H9 (cell line): ENCODE data around the gene PRDM8. TPM values are rescaled to one million over a fixed set of nuclear protein-coding genes. Genes with fewer than 3 reads are reported as not detected.

ENCODE experiments used
- DNase-seq: peaks from one replicate; pipeline ENCODE4 v3.0.0-alpha.2; 2017
- H2AFZ ChIP-seq: one replicate; pipeline ENCODE4 v1.6.1; 2013; ENCODE audit warnings: mild to moderate bottlenecking, low read length, control low read depth, moderate library complexity
- H2AK5ac ChIP-seq: 2 replicates; pipeline ENCODE4 v1.6.1; 2013; ENCODE audit warnings: low read length, control low read depth, mixed read lengths; ENCODE audit not compliant: insufficient read length
- H2BK120ac ChIP-seq: one replicate; pipeline ENCODE4 v1.6.1; 2013; ENCODE audit warnings: low read depth, mild to moderate bottlenecking, low read length, control low read depth, inconsistent platforms; ENCODE audit not compliant: poor library complexity, severe bottlenecking
- H2BK12ac ChIP-seq: 2 replicates; pipeline ENCODE4 v1.6.1; 2013; ENCODE audit warnings: low read length, control low read depth, mixed read lengths, low read depth; ENCODE audit not compliant: insufficient read length
- H2BK15ac ChIP-seq: 2 replicates; pipeline ENCODE4 v1.6.1; 2013; ENCODE audit warnings: low read depth, low read length, control low read depth
- H2BK20ac ChIP-seq: one replicate; pipeline ENCODE4 v1.6.1; 2013; ENCODE audit warnings: low read depth, mild to moderate bottlenecking, low read length, control low read depth, inconsistent platforms; ENCODE audit not compliant: poor library complexity, severe bottlenecking
- H2BK5ac ChIP-seq: 2 replicates; pipeline ENCODE4 v1.6.1; 2013; ENCODE audit warnings: low read length, control low read depth, mixed read lengths; ENCODE audit not compliant: insufficient read length
- H3K14ac ChIP-seq: 2 replicates; pipeline ENCODE4 v1.6.1; 2013; ENCODE audit warnings: low read length, control low read depth; ENCODE audit not compliant: insufficient read depth
- H3K18ac ChIP-seq: 2 replicates; pipeline ENCODE4 v1.6.1; 2013; ENCODE audit warnings: low read depth, mild to moderate bottlenecking, mixed read lengths, low read length, control low read depth; ENCODE audit not compliant: insufficient read length
- H3K23ac ChIP-seq: 2 replicates; pipeline ENCODE4 v1.6.1; 2013; ENCODE audit warnings: low read length, control low read depth, mixed read lengths, low read depth; ENCODE audit not compliant: insufficient read length
- H3K23me2 ChIP-seq: 2 replicates; pipeline ENCODE4 v1.6.1; 2013; ENCODE audit warnings: low read depth, mild to moderate bottlenecking, mixed read lengths, low read length, control low read depth; ENCODE audit not compliant: insufficient read length, poor library complexity, severe bottlenecking
- H3K27ac ChIP-seq: 2 replicates; pipeline ENCODE4 v1.5.1; 2013; ENCODE audit warnings: low read length, control low read depth, mixed read lengths, low read depth; ENCODE audit not compliant: insufficient read length
- H3K27me3 ChIP-seq: 2 replicates; pipeline ENCODE4 v1.6.1; 2013; ENCODE audit warnings: low read length, control low read depth, inconsistent platforms; ENCODE audit not compliant: insufficient read depth
- H3K4ac ChIP-seq: 2 replicates; pipeline ENCODE4 v1.6.1; 2013; ENCODE audit warnings: low read depth, mild to moderate bottlenecking, control low read depth, inconsistent platforms, low read length, moderate library complexity
- H3K4me1 ChIP-seq: 2 replicates; pipeline ENCODE4 v1.6.1; 2013; ENCODE audit warnings: low read length, control low read depth, inconsistent platforms; ENCODE audit not compliant: insufficient read depth
- H3K4me2 ChIP-seq: 2 replicates; pipeline ENCODE4 v1.6.1; 2013; ENCODE audit warnings: low read length, control low read depth, mixed read lengths; ENCODE audit not compliant: insufficient read length, insufficient read depth
- H3K56ac ChIP-seq: 2 replicates; pipeline ENCODE4 v1.6.1; 2013; ENCODE audit warnings: low read depth, mild to moderate bottlenecking, mixed read lengths, low read length, control low read depth; ENCODE audit not compliant: insufficient read length
- H3K79me1 ChIP-seq: 2 replicates; pipeline ENCODE4 v1.6.1; 2013; ENCODE audit warnings: low read depth, mild to moderate bottlenecking, moderate library complexity, low read length, control low read depth, inconsistent platforms; ENCODE audit not compliant: insufficient read depth, poor library complexity, severe bottlenecking
- H3K79me2 ChIP-seq: 2 replicates; pipeline ENCODE4 v1.6.1; 2013; ENCODE audit warnings: low read length, control low read depth, inconsistent platforms; ENCODE audit not compliant: insufficient read depth
- H3K9ac ChIP-seq: 2 replicates; pipeline ENCODE4 v1.6.1; 2013; ENCODE audit warnings: low read length, control low read depth, mixed read lengths; ENCODE audit not compliant: insufficient read length; ENCODE audit errors: extremely low read depth
- H3K9me3 ChIP-seq: one replicate; pipeline ENCODE4 v1.6.1; 2013; ENCODE audit warnings: low read depth, low read length, inconsistent platforms; ENCODE audit not compliant: control insufficient read depth
- H3T11ph ChIP-seq: one replicate; pipeline ENCODE4 v1.6.1; 2013; ENCODE audit warnings: mild to moderate bottlenecking, low read length, control low read depth, inconsistent platforms
- H4K20me1 ChIP-seq: one replicate; pipeline ENCODE4 v1.6.1; 2013; ENCODE audit not compliant: control insufficient read depth, insufficient read length, insufficient read depth
- H4K5ac ChIP-seq: 2 replicates; pipeline ENCODE4 v1.6.1; 2013; ENCODE audit warnings: low read depth, mild to moderate bottlenecking, mixed read lengths, low read length, control low read depth; ENCODE audit not compliant: insufficient read length
- H4K8ac ChIP-seq: replicated peaks from 2 replicates; pipeline ENCODE4 v1.6.1; 2013; ENCODE audit warnings: low read length, control low read depth, mixed read lengths, low read depth; ENCODE audit not compliant: insufficient read length
- H4K91ac ChIP-seq: 2 replicates; pipeline ENCODE4 v1.6.1; 2013; ENCODE audit warnings: low read depth, mild to moderate bottlenecking, moderate library complexity, mixed read lengths, low read length, control low read depth; ENCODE audit not compliant: insufficient read length
- H3K27ac Mint-ChIP-seq, 3 experiments: 2 replicates in 2 of 3; 3 replicates in 1 of 3; pipeline ENCODE4 v1.8.0; 2020 to 2021; ENCODE audit warnings: mixed read lengths in 3 of 3, mild to moderate bottlenecking in 1 of 3, moderate library complexity in 1 of 3
- H3K27me3 Mint-ChIP-seq: 2 replicates; pipeline ENCODE4 v1.8.0; 2021; ENCODE audit warnings: low read depth, mild to moderate bottlenecking, moderate library complexity, mixed read lengths
- H3K36me3 Mint-ChIP-seq, 3 experiments: 2 replicates in 2 of 3; 3 replicates in 1 of 3; pipeline ENCODE4 v1.8.0; 2020 to 2021; ENCODE audit warnings: low read depth in 3 of 3, mixed read lengths in 3 of 3; ENCODE audit not compliant: insufficient read depth in 1 of 3
- H3K4me1 Mint-ChIP-seq, 2 experiments: 2 replicates each; pipeline ENCODE4 v1.8.0; 2020; ENCODE audit warnings: mixed read lengths in 2 of 2
- H3K4me3 Mint-ChIP-seq, 2 experiments: 2 replicates in 1 of 2; 3 replicates in 1 of 2; pipeline ENCODE4 v1.8.0; 2020 to 2021; ENCODE audit warnings: mild to moderate bottlenecking in 2 of 2, mixed read lengths in 2 of 2, moderate library complexity in 1 of 2
- H3K9me3 Mint-ChIP-seq, 2 experiments: 2 replicates in 1 of 2; 3 replicates in 1 of 2; pipeline ENCODE4 v1.8.0; 2020; ENCODE audit warnings: mild to moderate bottlenecking in 2 of 2, mixed read lengths in 2 of 2, moderate library complexity in 1 of 2
- CTCF ChIP-seq: fragments of 200-600 bp; sonication (generic); conservative IDR thresholded peaks from 3 replicates; pipeline ENCODE4 v1.8.0; 2021; ENCODE audit warnings: antibody characterized with exemption, mild to moderate bottlenecking
- WGBS: extraction: QIAGEN DNeasy Blood & Tissue Kit; methylation state at CpG from one replicate; pipeline ENCODE4 v1.1.7; 2013; ENCODE audit warnings: missing lambda C conversion rate, low lambda C conversion rate, mixed read lengths; ENCODE audit not compliant: insufficient read length; ENCODE audit errors: extremely low coverage; 5-methylcytosine and 5-hydroxymethylcytosine counted together
- total RNA-seq: library from RNA; stranded (reverse); gene quantifications from 2 replicates; pipeline ENCODE4 v1.2.1, GENCODE V29; 2021

The PRDM8 gene
- total RNA-seq, 1 experiment from 2014 or later: not detected

- peaks cover 3% of the 10 kb centered on the region for H4K20me1 ChIP-seq
- no peak overlapping the region for H3K9ac ChIP-seq
- H2AK5ac ChIP-seq: no peak overlapping the region
- H3K27me3 ChIP-seq: peaks cover 84% of the 10 kb centered on the region
- Mint-ChIP-seq H3K27me3 (peaks cover 96% of the 10 kb centered on the region), H3K9me3 (peaks cover 3 to 14% of the 10 kb centered on the region in 2 experiments), H3K4me1 (peaks cover 20 to 38% of the 10 kb centered on the region in 2 experiments), H3K27ac (no peak overlapping the region), H3K4me3 (no peak overlapping the region), H3K36me3 (no peaks in the 10 kb centered on the region)
- no peaks in the 10 kb centered on the region for H3K79me1 ChIP-seq
- no peak overlapping the region for H2BK120ac ChIP-seq
- DNase-seq: no peak
- WGBS: no CpG with 5 or more reads among the region's 8 CpGs
- no peak overlapping the region for H3K27ac ChIP-seq
- H3K79me2 ChIP-seq: no peaks in the 10 kb centered on the region
- no peak overlapping the region for H4K8ac ChIP-seq
- no peak overlapping the region for H3K14ac ChIP-seq
- H3K4me1 ChIP-seq: peaks cover 2% of the 10 kb centered on the region; the same call in 1 of the 2 replicates
- H3K9me3 ChIP-seq: no peaks in the 10 kb centered on the region
- H4K91ac ChIP-seq: no peak overlapping the region
- no peak overlapping the region for H3K4ac ChIP-seq
- no peak overlapping the region for H3K56ac ChIP-seq
- no peak overlapping the region for H3T11ph ChIP-seq
- no peak overlapping the region for H3K18ac ChIP-seq
- no peak overlapping the region for H4K5ac ChIP-seq
- no peak overlapping the region for H2BK5ac ChIP-seq
- no peak overlapping the region for H2BK20ac ChIP-seq
- TF ChIP-seq CTCF: no peak
- no peak overlapping the region for H2AFZ ChIP-seq
- no peak overlapping the region for H3K23ac ChIP-seq
- H2BK12ac ChIP-seq: no peak overlapping the region
- H3K4me2 ChIP-seq: no peak overlapping the region
- H3K23me2 ChIP-seq: peaks cover 9% of the 10 kb centered on the region
- H2BK15ac ChIP-seq: no peak overlapping the region
These were observed 1.8 kb downstream of the PRDM8 start for GRCh38 chr4:80199004-80199560.
